ENCODE data around the gene ZNF263. TPM values are rescaled to one million over a fixed set of nuclear protein-coding genes. Genes with fewer than 3 reads are reported as not detected.
"Not testable (repeated sequence)": the region's sequence is repeated elsewhere in the genome, so short reads cannot be mapped to it uniquely, and the experiment has no call there.

The ZNF263 gene
- total RNA-seq, 1 experiment from 2014 or later = 37.0 TPM

DNA sequence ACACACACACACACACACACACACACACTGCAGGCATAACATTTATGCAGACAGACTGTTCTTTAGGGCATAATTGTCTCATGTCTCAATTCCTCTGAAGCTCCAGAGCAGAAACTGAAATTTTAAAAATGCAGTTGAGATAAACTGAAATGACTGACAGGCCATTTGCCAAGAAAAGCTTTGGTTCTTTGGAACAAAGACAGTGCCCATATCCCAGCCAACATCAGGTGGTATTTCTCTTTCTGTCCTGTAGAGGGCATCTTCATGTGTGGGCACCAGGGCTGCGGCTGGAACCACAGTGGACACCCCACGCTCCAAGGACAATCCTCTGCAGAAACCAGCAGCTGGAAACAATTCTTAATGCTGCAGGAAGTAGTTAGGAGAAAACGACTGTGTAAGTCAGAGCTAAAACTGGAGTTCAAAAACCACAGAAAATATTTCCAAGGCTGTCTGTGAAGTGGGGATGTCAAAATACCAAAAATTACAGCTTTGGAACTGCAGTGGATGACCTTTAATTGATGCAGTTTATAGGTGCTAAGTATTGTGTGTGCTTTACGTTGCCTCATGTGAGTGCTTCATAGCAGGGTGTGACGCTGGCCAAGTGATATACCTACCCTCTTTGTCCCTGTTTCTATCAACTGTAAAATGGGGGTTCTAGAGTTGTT lies 16.3 kb upstream of the ZNF263 start:
- peak; percentile 57 for DNase-seq (ENCODE audit: low spot score)

DNA sequence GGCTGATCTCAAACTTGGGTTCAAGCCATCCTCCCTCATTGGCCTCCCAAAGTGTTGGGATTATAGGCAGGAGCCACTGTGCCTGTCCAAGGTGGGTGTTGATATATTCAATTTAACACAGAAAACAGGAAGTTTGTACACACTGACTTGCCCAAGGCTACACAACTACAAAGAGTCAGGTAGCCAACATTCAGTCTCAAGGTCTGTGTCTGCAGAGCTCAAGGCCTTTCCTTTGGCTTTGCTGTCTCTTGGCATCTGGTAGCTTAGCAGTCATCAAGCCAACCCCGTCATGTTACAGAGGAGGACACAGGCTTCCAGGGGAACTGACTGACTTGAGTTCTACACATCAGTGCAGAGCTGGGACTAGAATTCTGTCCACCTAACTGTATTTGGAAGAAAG lies 15.0 kb upstream of the ZNF263 start:
- no peak for DNase-seq (ENCODE audit: low spot score)

DNA sequence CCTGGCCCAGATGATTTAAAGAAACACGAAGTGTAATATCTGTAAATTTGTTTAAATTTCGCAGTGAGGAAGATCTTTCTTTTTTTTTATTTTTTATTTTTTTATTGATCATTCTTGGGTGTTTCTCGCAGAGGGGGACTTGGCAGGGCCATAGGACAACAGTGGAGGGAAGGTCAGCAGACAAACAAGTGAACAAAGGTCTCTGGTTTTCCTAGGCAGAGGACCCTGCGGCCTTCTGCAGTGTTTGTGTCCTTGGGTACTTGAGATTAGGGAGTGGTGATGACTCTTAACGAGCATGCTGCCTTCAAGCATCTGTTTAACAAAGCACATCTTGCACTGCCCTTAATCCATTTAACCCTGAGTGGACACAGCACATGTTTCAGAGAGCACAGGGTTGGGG lies 12.6 kb upstream of the ZNF263 start:
- not testable (repeated sequence) for DNase-seq (ENCODE audit: low spot score)

DNA sequence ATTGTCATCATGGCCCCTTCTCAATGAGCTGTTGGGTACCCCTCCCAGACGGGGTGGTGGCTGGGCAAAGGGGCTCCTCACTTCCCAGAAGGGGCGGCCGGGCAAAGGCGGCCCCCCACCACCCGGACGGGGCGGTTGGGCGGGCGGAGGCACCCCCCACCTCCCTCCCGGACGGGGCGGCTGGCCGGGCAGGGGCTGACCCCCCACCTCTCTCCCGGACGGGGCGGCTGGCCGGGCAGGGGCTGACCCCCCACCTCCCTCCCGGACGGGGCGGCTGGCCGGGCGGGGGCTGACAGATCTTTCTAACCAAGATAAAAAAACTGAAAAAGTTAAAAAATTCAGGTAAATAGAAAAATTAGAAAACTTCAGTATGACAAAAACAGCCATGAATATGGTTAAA lies 12.0 kb upstream of the ZNF263 start:
- DNase-seq (ENCODE audit: low spot score) = not testable (repeated sequence)

DNA sequence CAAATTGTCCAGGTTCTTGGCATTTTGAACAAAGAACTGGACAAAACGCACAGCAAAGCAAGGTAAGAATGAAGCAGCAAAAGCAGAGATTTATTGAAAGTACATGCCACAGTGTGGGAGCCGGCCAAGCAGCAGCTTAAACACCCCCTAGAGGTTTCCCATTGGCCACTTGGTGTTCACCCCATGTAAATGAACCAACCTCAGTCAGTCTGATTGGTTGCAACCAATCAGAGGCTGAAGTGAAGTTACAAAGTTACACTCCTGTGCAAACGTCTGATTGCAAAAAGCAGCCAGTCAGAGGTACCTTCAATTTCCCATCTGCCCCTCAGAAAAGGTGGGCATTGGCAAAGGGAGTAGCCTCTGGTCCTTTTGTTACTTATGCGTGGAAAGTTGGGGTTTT lies 8.8 kb upstream of the ZNF263 start:
- peak; percentile 82 for DNase-seq (ENCODE audit: low spot score)

- DNase-seq (ENCODE audit: low spot score) = no peak
Measured at GRCh38 chr16:3274947-3275346, 8.3 kb upstream of the ZNF263 start.

GRCh38 chr16:3276679-3277078 lies 6.6 kb upstream of the ZNF263 start:
- DNase-seq (ENCODE audit: low spot score) = no peak

DNA sequence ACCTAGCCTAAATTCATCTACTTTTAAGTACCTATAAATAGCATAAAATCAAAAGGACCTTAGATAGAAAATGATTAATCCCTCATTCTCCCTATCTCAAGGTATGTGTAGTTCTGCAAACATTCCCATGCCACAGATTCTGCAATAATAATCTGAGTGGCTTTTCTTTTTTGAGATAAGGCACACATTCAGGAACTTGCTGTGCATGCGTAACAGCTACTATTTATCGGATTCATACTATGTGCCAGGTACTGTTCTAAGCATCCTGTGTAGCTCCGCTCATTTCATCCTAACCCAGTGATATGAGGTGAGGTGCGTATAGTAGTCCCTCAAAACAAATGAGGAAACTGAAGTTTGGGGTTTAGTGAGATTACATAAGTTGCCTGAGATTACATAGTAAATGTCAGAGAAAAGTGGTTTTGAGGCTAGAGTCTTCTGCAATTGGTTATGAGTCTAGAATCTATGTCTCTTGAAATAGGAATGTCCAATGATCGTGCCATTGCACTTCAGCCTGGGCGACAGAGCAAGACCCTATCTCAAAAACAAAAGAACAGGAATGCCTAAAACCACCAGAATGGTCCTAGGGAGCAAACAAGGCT lies 2.0 kb upstream of the ZNF263 start:
- no peak for DNase-seq (ENCODE audit: low spot score)

DNA sequence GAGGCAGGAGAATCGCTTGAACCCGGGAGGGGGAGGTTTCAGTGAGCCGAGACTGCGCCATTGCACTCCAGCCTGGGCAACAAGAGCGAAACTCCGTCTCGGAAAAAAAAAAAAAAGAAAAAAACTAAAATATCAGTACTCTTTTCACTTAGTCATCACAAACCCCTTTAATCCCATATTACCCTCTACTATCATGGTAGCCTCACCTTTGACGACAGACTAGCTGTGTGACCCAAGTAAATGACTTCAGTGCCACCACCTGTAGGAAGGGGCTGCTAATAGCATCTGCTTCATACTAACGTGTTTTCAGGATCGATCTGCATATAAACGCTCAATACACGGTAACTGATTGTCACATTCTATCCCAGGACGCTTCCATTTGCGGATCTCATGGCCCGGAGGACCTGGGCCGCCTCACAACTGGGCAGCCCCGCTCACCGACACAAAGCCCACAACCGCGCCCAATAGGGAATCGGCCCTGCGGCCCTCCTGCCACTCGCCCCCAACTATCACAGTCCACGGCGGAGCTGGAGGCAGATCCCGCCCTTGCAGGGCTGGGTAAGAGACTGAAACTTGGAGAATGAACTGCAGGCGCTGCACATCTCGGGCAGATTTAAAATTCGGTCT lies 1.1 kb upstream of the ZNF263 start:
- no peak for DNase-seq (ENCODE audit: low spot score)

GRCh38 chr16:3283543-3284447 lies 504 bp downstream of the ZNF263 start:
- no peak for DNase-seq (ENCODE audit: low spot score)

DNA sequence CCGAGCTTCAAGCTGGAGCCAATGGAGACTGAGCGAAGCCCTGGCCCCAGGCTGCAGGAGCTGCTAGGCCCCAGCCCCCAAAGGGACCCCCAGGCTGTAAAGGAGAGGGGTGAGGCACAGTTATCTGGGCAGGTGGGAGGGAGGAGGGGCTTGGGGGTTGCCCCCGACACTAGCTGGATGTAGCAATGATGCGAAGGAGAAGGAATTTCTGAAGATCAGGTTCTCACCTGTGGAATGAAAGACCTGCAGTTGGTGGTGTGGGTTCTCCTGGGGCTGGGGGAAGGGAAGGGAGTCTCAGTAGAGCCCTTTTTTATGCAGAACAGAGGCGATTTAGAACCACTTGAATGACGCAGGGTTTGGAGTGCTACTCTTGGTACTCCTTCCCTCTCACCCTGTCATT lies 1.8 kb downstream of the ZNF263 start:
- DNase-seq (ENCODE audit: low spot score) = no peak

GRCh38 chr16:3289998-3290673 lies 6.8 kb downstream of the ZNF263 start:
- no peak for DNase-seq (ENCODE audit: low spot score)

DNA sequence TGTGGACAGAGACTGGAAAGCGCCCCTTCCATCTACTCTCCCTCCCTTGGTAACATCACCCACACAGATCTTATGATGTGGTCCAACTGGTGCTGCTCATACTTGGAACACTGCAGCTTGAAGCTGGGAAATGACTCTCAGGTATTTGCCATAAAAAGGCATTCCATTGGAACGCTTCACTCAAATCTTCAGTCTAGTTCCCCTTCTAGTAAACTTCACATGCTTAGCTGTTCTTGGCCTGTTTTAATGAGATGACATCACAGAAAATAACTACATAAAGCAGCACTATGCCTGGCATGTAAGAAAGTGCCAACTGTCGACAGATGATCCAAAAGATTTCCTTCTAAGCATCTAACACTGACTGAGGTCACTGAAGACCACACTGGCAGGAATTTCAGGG lies 9.3 kb downstream of the ZNF263 start:
- DNase-seq (ENCODE audit: low spot score) = no peak

- no peak for DNase-seq (ENCODE audit: low spot score)
Measured at GRCh38 chr16:3295209-3295608, 11.9 kb downstream of the ZNF263 start.

GRCh38 chr16:3295783-3296182 lies 12.5 kb downstream of the ZNF263 start:
- no peak for DNase-seq (ENCODE audit: low spot score)

GRCh38 chr16:3304370-3304769 lies 21.1 kb downstream of the ZNF263 start:
- DNase-seq (ENCODE audit: low spot score) = no peak

- peak; percentile 87 for DNase-seq (ENCODE audit: low spot score)
Measured at GRCh38 chr16:3305109-3306068, 22.1 kb downstream of the ZNF263 start, which contains the start of the genes TIGD7 and ZNF75A. TIGD7 (minus strand) TSS chr16:3305430; CDS start chr16:3300614, 4,816 bp downstream. ZNF75A (plus strand) TSS chr16:3305497; CDS start chr16:3308429, 2,932 bp downstream.

- no peak for DNase-seq (ENCODE audit: low spot score)
Measured at GRCh38 chr16:3306078-3306477, 22.8 kb downstream of the ZNF263 start.

DNA sequence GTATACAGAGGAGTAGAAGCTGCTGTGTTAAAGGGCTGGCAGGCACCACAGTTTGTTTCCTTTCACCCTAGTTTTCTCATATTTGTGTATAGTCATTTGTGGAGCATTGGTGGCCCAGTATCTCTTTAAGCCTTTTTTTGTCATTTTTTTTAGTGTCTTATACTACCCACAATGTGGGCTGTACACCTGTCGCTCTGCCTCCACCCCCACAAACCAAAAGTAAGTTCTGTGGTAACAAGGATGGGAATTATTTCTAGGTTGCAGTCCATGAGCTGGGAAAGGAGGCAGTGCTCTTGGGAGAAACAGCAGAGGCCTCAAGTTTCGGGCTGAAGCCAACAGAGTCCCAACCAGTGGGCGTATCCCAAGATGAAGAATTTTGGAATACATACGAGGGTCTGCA lies 28.2 kb downstream of the ZNF263 start:
- DNase-seq (ENCODE audit: low spot score) = no peak

DNA sequence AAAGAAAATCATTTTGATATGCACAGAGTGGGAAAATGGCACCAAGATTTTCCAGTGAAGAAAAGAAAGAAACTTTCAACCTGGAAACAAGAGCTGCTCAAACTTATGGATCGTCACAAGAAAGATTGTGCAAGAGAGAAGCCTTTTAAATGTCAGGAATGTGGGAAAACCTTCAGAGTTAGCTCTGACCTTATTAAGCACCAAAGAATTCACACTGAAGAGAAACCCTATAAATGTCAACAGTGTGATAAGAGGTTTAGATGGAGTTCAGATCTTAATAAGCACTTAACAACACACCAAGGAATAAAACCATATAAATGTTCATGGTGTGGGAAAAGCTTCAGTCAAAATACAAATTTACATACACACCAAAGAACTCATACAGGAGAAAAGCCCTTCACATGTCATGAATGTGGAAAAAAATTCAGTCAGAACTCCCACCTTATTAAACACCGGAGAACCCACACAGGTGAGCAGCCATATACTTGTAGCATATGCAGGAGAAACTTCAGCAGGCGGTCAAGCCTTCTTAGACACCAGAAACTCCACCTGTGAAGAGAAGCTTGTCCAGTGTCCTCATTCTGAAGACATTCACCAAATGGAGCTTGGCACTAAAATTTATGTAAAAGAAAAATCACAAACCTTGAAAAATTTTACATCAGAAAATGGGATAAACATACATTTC lies 34.2 kb downstream of the ZNF263 start:
- DNase-seq (ENCODE audit: low spot score) = no peak
